GM18870 (cell line): Measurements from ENCODE around the gene PLXNB1.
"Not testable (repeated sequence)": the region's sequence is repeated elsewhere in the genome, so short reads cannot be mapped to it uniquely, and the experiment has no call there.

Experiments used
- ATAC-seq: cut with Tn5 transposase; IDR thresholded peaks from one replicate; pipeline ENCODE4 v1.9.1; 2021; ENCODE audit warnings: moderate library complexity; ENCODE audit not compliant: unreplicated experiment

The PLXNB1 gene

DNA sequence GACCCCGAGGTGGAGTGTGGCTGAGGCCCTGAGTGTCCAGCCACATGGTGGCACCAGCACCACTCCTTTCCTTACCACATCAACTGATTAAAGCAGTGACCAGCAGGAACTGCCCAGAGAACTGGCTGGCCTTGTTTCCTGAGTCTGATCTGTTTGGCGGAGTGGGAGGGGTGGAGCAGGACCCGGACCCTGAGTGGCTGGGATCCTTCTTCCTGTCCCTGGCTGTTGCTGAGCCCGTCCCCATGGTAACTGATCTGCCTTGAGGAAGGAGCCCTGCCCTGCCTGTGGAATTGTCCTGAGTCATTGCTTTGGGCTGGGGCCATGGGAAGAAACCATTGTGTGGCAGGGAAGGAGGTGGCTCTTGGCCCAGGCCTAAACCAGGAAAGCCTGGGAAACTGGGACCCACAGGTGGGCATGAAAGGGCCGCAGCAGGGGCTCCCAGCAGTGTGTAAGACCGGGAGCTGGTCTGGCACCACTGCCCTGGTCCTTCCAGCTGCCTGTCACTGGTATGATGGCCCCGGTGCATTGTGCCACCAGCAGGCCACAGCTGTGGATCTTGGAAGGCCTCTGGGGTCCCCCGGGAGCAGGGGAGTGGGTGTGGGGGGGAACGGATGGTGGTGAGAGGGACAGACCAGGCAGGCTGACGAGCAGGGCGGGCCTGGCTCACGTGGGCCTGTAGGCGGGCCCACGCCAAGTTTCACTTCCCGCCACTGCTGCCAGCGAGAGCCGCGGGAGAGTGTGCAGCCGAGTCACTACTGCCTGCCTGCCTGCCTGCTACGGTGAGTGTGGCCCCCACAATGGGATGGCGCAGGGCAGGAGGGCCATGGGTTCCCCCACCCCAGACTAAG, 35.9 kb upstream of the PLXNB1 start:
- ATAC-seq: peak; percentile 44

DNA sequence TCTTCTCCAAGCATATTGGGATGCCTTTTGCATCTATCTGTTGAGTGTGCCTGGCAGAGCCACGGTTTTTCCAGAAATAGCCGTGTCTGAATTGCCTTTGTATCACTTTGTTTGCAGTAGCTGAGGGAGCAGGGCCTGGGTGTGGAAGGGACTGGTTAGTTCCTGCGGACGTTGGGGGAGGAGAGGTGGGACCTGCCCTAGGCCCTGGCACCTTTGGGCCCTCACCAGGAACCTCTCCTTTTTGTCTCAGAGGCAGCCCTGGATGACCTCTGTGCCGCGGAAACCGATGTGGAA, 35.3 kb upstream of the PLXNB1 start:
- no peak for ATAC-seq

DNA sequence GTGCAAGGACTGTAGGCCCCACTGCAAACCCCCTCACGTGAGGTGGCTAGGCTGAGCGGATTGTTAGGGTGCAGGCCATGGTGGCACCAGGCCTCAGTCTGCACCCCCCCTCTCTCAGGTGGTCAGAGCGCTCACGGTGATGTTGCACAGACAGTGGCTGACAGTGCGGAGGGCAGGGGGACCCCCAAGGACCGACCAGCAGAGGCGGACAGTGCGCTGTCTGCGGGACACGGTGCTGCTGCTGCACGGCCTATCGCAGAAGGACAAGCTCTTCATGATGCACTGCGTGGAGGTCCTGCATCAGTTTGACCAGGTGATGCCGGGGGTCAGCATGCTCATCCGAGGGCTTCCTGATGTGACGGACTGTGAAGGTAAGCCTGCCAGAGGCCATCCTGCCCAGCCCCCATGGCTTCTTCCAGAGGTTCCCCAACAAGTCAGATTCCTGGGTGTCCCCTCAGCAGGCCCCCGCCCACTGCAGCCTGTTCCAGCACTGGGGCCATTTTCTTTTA, 34.9 kb upstream of the PLXNB1 start:
- ATAC-seq: no peak

DNA sequence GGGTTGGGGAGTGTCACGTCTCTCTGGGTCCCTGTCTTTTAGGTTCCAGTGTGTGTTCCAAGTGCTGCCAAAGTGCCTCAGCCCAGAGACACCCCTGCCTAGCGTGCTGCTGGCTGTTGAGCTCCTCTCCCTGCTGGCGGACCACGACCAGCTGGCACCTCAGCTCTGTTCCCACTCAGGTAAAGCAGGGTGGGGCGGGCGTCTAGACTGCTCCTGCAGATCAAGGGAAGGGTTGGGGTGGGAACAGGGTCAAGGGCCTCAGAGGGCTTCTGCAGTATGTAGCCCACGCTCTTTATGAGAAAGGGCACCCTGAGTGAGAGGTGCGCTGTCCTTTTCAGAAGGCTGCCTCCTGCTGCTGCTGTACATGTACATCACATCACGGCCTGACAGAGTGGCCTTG, 33.8 kb upstream of the PLXNB1 start:
- ATAC-seq: no peak

DNA sequence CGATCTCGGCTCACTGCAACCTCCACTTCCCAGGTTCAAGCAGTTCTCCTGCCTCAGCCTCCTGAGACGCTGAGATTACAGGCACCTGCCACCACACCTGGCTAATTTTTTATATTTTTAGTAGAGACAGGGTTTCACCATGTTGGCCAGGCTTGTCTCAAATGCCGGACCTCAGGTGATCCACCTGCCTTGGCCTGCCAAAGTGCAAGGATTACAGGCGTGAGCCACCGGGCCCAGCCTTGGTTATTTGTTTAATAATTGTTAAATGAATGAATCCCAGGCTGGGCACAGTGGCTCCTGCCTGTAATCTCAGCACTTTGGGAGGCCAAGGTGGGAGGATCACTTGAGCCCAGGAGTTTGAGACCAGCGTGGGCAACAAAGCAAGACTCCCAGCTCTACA, 31.9 kb upstream of the PLXNB1 start:
- not testable (repeated sequence) for ATAC-seq

DNA sequence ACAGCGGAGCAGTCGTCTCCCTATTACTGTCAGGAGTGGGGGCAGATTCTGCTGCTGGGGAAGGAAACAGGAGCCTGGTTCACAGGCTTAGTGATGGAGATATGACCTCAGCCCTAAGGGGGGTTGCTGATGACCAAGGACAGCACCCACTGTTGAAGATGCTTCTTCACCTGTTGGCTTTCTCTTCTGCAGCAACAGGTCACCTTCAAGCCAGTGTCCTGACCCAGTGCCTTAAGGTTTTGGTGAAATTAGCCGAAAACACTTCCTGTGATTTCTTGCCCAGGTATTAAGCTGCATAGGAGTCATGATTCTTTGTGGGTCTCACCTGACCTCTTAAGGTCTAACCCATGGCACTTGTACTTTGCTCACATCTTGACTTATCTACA, 30.6 kb upstream of the PLXNB1 start:
- no peak for ATAC-seq

DNA sequence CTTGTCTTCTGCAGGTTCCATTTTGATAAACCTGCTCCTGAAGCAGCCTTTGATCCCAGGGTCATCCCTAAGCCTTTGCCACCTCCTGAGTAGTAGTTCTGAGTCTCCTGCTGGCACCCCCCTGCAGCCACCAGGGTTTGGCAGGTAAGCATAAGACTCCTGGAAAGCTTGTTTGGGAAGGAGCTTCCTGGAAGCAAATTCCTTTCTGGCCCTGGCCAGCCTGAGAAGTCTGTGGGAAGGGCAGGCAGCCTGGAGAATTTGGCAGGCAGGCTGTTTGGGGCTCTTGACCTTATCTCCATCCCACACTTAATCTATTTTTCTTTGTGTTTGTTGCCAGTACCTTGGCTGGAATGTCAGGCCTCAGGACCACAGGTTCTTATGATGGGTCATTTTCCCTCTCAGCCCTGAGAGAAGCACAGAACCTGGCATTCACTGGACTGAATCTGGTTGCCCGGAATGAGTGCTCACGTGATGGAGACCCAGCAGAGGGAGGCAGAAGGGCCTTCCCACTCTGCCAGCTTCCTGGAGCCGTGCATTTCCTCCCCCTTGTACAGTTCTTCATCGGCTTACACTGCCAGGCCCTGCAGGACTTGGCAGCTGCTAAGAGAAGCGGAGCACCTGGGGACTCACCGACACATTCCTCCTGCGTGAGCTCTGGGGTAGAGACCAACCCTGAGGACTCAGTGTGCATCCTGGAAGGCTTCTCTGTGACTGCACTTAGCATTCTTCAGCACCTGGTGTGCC, 30.1 kb upstream of the PLXNB1 start:
- no peak for ATAC-seq

DNA sequence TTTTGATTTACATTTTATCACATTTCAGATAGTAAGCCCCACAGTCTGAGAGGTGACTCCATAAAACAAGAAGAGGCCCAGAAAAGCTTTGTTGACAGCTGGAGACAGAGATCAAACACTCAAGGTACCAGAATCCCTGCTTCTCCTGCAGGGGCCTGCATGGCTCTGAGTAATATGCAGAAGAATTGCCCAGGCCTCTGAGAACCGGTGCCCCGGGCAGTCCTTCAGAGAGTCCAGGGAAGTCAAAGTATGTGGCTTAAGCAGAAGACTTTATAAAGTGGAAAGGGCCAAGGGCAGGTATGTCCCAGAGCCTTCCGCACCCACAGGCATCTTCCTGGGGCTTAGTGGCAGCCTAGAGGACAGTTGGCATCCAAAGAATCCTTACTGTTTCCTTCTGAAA, 29.4 kb upstream of the PLXNB1 start:
- ATAC-seq: no peak

DNA sequence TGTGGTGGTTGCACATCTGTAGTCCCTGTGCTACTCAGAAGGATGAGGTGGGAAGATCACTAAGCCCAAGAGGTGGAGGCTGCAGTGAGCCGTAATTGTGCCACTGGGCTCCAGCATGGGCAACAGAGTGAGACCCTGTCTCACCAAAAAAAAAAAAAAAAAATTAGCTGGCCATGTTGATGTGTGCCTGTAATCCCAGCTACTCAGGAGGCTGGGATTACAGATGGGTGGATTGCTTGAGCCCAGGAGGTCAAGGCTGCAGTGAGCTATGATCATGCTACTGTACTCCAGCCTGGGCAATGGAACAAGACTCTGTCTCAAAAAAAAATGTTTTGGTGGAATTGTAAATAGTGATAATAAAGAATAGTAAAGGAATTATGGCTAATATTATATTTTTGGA, 26.6 kb upstream of the PLXNB1 start:
- no peak for ATAC-seq

DNA sequence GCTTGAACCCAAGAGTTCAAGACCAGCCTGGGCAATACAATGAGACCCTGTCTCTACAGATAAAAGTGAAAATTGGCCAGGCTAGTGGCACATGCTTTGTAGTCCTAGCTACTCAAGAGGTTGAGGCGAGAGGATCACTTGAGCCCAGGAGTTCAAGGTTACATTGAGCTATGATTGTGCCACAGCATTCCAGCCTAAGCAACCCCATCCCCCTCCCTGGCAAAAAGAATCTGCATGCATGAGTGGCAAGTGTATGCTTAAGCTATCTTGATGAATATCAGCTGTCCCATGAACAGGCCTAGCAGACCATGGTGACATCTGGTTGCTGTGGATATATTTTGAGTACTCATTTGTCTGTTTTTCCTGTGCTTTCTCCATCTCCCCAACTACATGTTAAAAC, 21.4 kb upstream of the PLXNB1 start:
- ATAC-seq: no peak

DNA sequence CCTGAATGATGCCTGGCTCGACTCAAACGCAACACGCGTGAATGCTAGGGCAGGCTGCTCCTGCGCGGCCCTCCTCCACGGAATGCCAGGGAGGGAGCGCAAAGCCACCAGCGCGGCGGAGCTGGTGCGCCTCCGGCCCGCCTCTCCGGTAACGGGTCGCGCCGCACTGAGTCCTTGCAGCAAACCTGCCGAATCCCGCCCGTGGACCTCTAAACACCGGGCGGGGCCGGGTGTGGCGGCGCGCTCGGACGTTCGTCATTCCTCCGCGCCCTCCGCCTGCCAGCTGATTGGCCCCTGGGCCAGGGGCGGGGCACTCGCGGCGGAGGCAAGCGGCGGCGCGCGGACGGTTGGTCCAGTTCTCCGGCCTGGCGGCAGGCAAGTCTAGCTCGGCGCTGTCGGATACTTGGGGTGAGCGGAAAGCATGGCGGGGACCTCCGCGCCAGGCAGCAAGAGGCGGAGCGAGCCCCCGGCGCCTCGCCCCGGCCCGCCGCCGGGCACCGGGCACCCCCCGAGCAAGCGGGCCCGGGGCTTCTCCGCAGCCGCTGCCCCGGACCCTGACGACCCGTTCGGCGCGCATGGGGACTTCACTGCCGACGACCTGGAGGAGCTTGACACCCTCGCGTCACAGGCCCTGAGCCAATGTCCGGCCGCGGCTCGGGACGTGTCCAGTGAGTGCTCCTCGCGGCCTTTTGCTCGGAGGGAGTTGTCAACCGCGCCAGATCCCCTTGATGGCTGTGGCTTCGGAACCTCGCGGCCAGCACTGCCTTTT, 16.7 kb upstream of the PLXNB1 start, which contains the start of gene ATRIP:
TSS of gene ATRIP (plus strand) at position 313 of the 769 bp plus-strand sequence. CDS start at position 422, 109 bp downstream.
- peak; percentile 68 for ATAC-seq

DNA sequence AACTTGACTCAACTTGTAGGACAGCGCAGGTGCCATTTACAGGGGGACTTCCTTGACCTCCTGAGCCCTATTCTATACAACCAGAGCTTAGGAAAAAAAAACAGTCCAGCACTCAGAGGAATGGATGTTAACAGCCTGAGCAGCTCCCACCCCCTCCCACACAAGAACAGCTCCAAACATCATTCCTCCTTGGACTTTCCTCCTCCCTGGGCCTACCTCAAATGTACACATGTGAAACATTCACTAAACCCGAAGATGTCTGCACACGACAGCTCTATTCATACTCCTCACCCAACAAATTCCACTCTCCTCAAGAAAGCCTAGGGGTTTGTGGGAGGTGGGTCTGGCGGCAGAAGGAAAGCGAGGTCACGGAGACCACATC, 16.1 kb upstream of the PLXNB1 start:
- ATAC-seq: no peak

DNA sequence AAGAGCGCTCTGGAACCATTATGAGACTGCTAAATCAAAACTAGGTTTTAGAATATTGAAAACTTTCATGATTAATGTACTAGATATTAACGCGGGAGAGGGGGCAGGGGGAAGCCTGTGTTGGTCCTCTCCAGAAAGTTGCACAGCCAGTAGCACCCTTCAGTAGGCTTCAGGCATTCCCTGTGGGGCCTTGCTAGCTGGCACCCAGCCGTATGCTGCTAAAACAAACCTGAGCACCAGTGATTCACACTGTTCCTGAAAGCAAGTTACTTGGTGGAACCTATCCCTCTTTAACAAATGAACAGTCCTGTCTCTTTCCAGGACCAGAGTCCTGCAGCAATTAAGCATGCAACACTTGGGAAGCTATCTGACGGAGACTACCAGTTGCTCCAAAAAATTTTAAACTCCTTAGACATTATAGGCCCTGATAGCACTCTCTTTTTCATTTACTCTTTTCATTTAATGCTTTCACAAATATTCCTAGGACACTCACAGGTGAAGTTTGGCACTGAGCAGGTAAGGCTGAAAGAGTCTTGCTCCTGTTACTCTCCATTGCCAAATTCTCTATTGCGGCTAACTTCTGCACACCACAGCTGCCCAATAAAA, 15.5 kb upstream of the PLXNB1 start:
- ATAC-seq: no peak

DNA sequence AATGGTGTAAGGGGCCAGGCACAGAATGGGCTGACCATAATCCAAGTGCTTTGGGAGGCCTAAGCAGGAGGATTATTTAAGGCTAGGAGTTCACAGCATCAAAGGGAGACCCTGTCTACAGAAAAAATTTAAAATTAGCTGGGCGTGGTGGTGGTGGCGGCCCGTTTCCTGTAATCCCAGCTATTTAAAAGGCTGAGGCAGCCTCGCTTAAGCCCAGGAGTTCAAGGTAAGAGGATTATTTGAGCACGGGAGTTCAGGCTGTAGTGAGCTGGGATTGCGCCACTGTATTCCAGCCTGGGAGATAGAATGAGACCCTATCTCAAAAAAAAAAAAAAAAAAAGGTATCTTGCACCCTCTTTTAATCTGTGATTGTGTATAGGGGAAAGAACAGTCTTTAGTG, 12.1 kb upstream of the PLXNB1 start:
- no peak for ATAC-seq

DNA sequence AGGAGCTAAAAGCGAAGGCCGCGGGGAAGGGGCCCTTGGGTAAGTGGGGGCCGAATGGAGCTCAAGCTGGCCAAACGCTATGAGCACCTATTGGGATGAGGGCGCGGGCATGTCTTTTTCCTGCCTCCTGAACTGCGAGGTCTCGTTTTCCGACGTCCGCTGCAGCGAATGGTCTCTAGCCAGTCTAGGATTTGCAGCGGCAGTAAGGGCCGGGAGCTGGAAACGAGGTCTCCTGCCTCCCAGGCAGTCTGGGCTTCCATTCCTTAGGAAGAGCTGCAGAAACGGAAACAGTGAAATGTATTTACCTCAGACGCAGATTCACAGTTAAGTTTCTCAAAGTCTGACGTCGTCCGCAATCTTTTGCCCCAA, 10.7 kb upstream of the PLXNB1 start:
- ATAC-seq: no peak

DNA sequence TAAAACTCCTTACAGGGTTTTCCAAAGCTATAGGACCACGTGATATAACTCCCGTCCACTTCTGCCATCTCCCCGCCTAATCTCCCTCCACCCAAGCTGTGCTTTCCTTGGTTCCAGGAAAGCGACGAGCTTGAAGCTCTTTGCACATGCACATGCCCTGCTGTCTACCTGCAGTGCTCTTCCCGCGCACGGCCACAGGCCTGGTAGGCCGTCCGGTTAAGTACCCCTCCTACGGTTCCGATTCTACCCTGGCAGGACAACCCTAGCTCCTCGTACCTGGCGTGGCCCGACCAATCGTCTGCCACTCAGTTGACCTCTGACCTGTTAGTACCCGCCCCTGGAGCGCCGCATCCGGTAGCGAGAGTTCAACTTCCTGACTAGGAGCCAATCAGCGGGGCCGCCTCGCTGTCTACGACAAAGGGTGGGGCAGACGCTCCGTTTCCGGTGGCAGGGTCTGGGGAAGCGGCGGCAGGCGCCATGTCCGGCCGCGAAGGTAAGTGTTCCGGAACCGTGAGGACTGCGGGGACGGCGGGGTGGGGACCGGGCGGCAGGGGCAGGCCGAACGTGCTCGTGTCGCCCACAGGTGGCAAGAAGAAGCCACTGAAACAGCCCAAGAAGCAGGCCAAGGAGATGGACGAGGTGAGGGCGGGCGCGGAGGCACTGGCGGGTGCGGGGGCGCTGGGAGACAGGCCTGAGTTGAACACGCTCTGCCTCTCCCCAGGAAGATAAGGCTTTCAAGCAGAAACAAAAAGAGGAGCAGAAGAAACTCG, 10.1 kb upstream of the PLXNB1 start, which contains the start of the genes CCDC51 and TMA7:
TSS of gene CCDC51 (minus strand) at position 300 of the 770 bp plus-strand sequence. CDS start 4,991 bp downstream, outside the sequence.
TSS of gene TMA7 (plus strand) at position 438 of the 770 bp plus-strand sequence. CDS start at position 478, 40 bp downstream.
- peak; percentile 90 for ATAC-seq

DNA sequence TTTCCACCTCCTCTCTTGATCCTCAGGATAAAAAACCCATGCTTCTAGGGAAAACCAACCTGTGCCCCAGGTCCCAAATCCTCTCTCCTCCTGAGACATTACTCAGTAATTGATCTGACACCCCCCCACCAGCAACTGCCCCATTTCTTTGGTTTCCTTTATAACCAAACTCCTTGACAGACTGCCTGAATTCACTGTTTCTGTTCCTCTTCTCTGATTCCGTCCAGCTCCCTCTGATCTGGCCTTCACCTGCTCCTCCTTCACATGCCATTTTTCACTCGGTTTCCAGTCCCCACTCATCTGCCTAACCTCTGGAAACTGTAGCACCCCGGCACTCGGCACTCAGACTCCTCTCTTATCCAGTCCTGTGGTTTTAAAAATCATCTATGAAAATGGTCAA, 7.9 kb upstream of the PLXNB1 start:
- ATAC-seq: no peak

DNA sequence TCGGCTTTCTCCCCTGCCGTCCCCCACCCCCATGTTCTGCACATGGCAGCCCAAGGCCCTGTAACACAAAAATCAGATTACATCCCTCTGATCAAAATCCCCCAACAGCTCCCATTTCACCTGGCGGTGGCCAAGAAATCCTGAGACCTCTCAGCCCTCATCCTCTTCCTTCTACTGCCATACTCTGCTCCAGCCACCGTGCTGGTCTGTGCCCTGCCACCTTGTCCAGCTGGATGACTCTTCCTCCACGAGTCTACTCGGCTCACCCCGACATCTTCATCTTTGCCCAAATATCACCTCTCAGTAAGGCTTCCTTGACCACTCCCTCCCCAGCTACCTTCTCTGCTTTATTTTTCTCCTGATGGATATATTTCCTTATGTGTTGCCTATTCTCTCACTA, 7.0 kb upstream of the PLXNB1 start:
- no peak for ATAC-seq

DNA sequence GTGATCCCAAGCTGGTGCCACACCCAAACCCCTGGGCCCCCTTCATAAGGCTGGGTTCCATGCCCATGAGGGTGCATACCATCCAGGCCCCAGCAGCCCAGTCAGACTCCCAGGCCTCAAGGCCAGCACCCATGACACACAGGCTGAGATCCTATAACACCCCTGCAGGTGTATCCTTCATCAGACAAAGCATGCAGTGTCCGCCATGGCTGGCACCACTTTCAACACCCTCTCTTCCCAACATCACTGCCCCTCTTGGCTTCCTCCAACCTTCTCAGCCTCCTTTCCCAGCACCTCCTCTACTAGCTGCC, 6.5 kb upstream of the PLXNB1 start:
- no peak for ATAC-seq

DNA sequence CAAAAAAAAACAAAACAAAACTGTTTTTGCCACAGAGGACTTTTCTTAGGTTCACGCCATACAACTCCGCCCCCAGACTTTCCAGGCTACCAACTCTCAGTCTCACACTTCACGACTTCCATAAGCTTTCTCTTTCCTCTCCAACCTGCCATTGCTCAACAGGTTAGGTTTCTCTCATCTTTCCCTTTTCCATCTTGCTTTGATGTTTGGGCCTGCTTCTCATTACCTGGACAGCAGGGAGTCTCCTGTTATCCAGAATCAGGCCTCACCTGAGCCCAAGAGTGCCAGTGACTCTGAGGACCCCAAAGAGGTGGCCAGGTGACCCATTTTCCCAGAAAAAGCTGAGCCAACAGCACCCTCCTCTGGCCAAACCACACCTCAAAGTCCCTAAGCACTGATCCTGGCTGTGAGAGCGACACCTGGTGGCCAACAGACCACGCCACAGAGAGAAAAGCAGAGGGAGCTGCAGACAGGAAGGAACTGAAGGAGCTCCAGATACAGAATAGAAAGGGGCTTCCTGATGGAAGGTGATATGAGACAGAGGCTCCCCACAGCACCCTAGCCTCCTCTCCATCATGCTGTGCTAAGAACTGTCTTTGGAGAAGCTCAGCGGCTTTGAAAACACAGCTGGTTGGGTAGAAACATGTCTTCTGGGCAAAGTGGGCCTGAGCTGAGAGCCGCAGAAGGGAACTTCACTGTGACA, 6.0 kb upstream of the PLXNB1 start:
- ATAC-seq: no peak
